OCI-LY3 (cell line): ENCODE measurements around the gene LACTB.
A peak's percentile ranks its signal among the peaks of the same experiment; 100 is the strongest.

Experiments
- H2AFZ ChIP-seq: fragments of 200-600, 300-600 bp; shearing (Covaris generic); 2 replicates; pipeline ENCODE4 v1.6.0; 2014; ENCODE audit warnings: antibody characterized with exemption, low read depth, low read length
- H3K27ac ChIP-seq: fragments of 200-600, 300-600 bp; sonication (generic); 2 replicates; pipeline ENCODE4 v1.5.1; 2014; ENCODE audit warnings: mild to moderate bottlenecking, low read length, moderate library complexity, mixed read lengths
- H3K27me3 ChIP-seq: fragments of 200-600, 300-600 bp; sonication (generic); 2 replicates; pipeline ENCODE4 v1.6.1; 2014; ENCODE audit warnings: low read depth, low read length, mixed read lengths
- H3K36me3 ChIP-seq: fragments of 200-600, 300-600 bp; sonication (generic); replicated peaks from 2 replicates; pipeline ENCODE3; 2014; ENCODE audit warnings: low read depth, low read length, mixed read lengths
- H3K4me1 ChIP-seq: fragments of 300-600, 200-600 bp; sonication (generic); 2 replicates; pipeline ENCODE4 v1.6.1; 2014; ENCODE audit warnings: low read length, mixed read lengths
- H3K4me2 ChIP-seq: fragments of 200-600, 300-600 bp; sonication (generic); 2 replicates; pipeline ENCODE4 v1.6.1; 2014; ENCODE audit warnings: low read length, mixed read lengths
- H3K4me3 ChIP-seq: fragments of 300-600, 200-600 bp; sonication (generic); 2 replicates; pipeline ENCODE4 v1.5.1; 2014; ENCODE audit warnings: antibody characterized with exemption, mild to moderate bottlenecking, low read length, moderate library complexity
- H3K79me2 ChIP-seq: fragments of 300-600, 200-600 bp; shearing (Covaris generic); 2 replicates; pipeline ENCODE4 v1.6.1; 2014; ENCODE audit warnings: mild to moderate bottlenecking, low read length, mixed read lengths
- H3K9ac ChIP-seq: fragments of 300-600, 200-600 bp; shearing (Covaris generic); 2 replicates; pipeline ENCODE4 v1.6.0; 2014; ENCODE audit warnings: mild to moderate bottlenecking, low read length, moderate library complexity
- H3K9me3 ChIP-seq: fragments of 200-600, 300-600 bp; shearing (Covaris generic); 2 replicates; pipeline ENCODE4 v1.6.1; 2014; ENCODE audit warnings: low read length, mixed read lengths; ENCODE audit not compliant: insufficient read depth
- H4K20me1 ChIP-seq: fragments of 200-600, 300-600 bp; sonication (generic); 2 replicates; pipeline ENCODE4 v1.6.1; 2016; ENCODE audit warnings: low read length, mixed read lengths; ENCODE audit not compliant: insufficient read depth
- EZH2phosphoT487 ChIP-seq: fragments of 200-600 bp; shearing (Covaris generic); IDR thresholded peaks from 2 replicates; pipeline ENCODE4 v1.6.1; 2018; ENCODE audit warnings: antibody characterized with exemption, mixed run types, low read depth
- TF ChIP-seq, protein P1 (sequence below): fragments of 200-600, 300-600 bp; sonication (generic); IDR thresholded peaks from 2 replicates; pipeline ENCODE4 v1.5.1; 2014; ENCODE audit warnings: antibody characterized with exemption, low read length, low read depth

Gene LACTB

GRCh38 chr15:63107895-63108546 is 13.6 kb upstream of the LACTB start:
- H2AFZ ChIP-seq, result no peak overlapping the region
- no peak overlapping the region for H3K4me3 ChIP-seq
- H3K36me3 ChIP-seq, result no peaks in the 10 kb centered on the region
- TF ChIP-seq EZH2phosphoT487, result no peak
- TF ChIP-seq, protein P1, sequence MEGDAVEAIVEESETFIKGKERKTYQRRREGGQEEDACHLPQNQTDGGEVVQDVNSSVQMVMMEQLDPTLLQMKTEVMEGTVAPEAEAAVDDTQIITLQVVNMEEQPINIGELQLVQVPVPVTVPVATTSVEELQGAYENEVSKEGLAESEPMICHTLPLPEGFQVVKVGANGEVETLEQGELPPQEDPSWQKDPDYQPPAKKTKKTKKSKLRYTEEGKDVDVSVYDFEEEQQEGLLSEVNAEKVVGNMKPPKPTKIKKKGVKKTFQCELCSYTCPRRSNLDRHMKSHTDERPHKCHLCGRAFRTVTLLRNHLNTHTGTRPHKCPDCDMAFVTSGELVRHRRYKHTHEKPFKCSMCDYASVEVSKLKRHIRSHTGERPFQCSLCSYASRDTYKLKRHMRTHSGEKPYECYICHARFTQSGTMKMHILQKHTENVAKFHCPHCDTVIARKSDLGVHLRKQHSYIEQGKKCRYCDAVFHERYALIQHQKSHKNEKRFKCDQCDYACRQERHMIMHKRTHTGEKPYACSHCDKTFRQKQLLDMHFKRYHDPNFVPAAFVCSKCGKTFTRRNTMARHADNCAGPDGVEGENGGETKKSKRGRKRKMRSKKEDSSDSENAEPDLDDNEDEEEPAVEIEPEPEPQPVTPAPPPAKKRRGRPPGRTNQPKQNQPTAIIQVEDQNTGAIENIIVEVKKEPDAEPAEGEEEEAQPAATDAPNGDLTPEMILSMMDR, result no peak
- no peak overlapping the region for H3K4me2 ChIP-seq
- H3K4me1 ChIP-seq, result no peaks in the 10 kb centered on the region
- H4K20me1 ChIP-seq, result no peaks in the 10 kb centered on the region
- H3K79me2 ChIP-seq, result no peaks in the 10 kb centered on the region
- H3K27me3 ChIP-seq, result no peaks in the 10 kb centered on the region; the same call in 1 of the 2 replicates
- H3K9ac ChIP-seq, result no peak overlapping the region
- H3K9me3 ChIP-seq, result no peaks in the 10 kb centered on the region
- H3K27ac ChIP-seq, result no peak overlapping the region

DNA sequence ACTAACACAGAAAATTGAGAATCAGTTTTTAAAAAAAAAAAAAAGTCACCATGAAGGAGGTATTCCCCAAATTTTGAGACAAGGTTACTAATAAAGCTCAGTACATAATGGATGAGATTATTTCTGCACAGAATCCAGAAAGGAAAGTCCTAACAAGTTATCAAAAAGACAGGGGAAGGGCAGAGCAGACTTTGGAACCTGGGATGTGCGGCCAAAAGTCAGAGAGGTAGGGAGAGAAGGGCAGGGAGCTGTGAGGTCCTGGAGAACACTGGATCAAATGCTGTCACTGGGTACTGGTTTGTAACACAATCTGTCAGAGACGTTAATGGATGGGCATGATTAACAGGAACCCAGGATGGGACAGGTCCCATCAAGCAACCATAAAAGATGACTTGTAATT is 12.2 kb upstream of the LACTB start:
- Histone ChIP-seq H3K4me1 (no peaks in the 10 kb centered on the region), H2AFZ (no peak overlapping the region), H3K27me3 (no peaks in the 10 kb centered on the region; the same call in 1 of the 2 replicates), H3K36me3 (no peaks in the 10 kb centered on the region), H3K4me2 (no peak overlapping the region), H3K79me2 (no peaks in the 10 kb centered on the region), H3K4me3 (no peak overlapping the region), H3K27ac (no peak overlapping the region), H3K9me3 (no peaks in the 10 kb centered on the region), H4K20me1 (no peaks in the 10 kb centered on the region), H3K9ac (no peak overlapping the region)
- no peak for TF ChIP-seq EZH2phosphoT487
- TF ChIP-seq, protein P1, result no peak

GRCh38 chr15:63109920-63110319 is 11.7 kb upstream of the LACTB start:
- Histone ChIP-seq H3K27ac (no peak overlapping the region), H3K36me3 (no peaks in the 10 kb centered on the region), H3K4me2 (no peak overlapping the region), H3K9ac (no peak overlapping the region), H3K27me3 (no peaks in the 10 kb centered on the region; the same call in 1 of the 2 replicates), H3K9me3 (no peaks in the 10 kb centered on the region), H4K20me1 (no peaks in the 10 kb centered on the region), H3K4me3 (no peak overlapping the region), H2AFZ (no peak overlapping the region), H3K79me2 (no peaks in the 10 kb centered on the region), H3K4me1 (no peaks in the 10 kb centered on the region)
- TF ChIP-seq, protein P1, result no peak
- no peak for TF ChIP-seq EZH2phosphoT487

DNA sequence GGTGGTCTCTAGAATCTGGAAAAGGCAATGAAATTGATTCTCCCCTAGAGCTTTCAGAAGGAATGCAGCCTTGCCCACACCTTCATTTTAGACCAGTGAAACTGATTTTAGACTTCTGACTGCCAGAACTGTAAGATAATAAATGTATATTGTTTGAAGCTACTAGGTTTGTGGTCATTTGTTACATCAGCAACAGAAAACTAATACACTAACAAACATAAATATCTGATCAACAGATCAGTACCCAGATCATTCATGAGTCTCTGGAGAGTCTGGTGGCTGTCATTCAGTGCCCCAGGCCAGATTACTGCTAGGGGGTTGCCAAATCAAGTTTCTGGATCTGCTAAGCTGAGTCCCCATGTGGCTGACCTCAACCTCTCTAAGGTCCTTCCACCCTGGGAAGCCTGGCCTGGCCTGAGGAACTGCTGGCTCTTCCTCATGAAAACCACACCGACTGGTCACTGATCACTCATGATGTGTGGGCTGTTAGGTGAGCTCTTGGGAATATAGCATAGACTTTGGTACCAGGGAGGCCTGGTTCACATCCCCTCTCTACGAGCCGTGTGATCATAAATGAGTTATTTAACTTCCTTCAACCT is 11.1 kb upstream of the LACTB start:
- Histone ChIP-seq H3K36me3 (no peaks in the 10 kb centered on the region), H3K9me3 (no peaks in the 10 kb centered on the region), H4K20me1 (no peaks in the 10 kb centered on the region), H3K27ac (no peak overlapping the region), H3K4me3 (no peak overlapping the region), H3K4me1 (no peaks in the 10 kb centered on the region), H3K79me2 (no peaks in the 10 kb centered on the region), H2AFZ (peak overlapping the region; percentile 72; the same call in 1 of the 2 replicates), H3K4me2 (no peak overlapping the region), H3K27me3 (no peaks in the 10 kb centered on the region; the same call in 1 of the 2 replicates), H3K9ac (no peak overlapping the region)
- no peak for TF ChIP-seq EZH2phosphoT487
- TF ChIP-seq, protein P1, result no peak
